ENCODE measurements around the gene LRRC4C.
"Not testable (repeated sequence)": the region's sequence is repeated elsewhere in the genome, so short reads cannot be mapped to it uniquely, and the experiment has no call there.

Gene LRRC4C

GRCh38 chr11:40885250-40885954 lies 574.0 kb downstream of the LRRC4C start:
- no peak overlapping the region; the same call in 1 of the 2 replicates for H3K27ac ChIP-seq
- TF ChIP-seq CTCF (IDR thresholded peaks at IDR 0.05) (no peak), ZFX (IDR thresholded peaks at IDR 0.05; ENCODE audit: borderline replicate concordance) (no peak)

- H3K27ac ChIP-seq, result no peak overlapping the region
- TF ChIP-seq CTCF (IDR thresholded peaks at IDR 0.05) (no peak), ZFX (IDR thresholded peaks at IDR 0.05; ENCODE audit: borderline replicate concordance) (no peak)
Observed at GRCh38 chr11:40882301-40882700, 577.2 kb downstream of the LRRC4C start.

- TF ChIP-seq ZFX (IDR thresholded peaks at IDR 0.05; ENCODE audit: borderline replicate concordance) (no peak), CTCF (IDR thresholded peaks at IDR 0.05) (no peak)
- H3K27ac ChIP-seq, result no peak overlapping the region
Observed at GRCh38 chr11:40879911-40880310, 579.5 kb downstream of the LRRC4C start.

DNA sequence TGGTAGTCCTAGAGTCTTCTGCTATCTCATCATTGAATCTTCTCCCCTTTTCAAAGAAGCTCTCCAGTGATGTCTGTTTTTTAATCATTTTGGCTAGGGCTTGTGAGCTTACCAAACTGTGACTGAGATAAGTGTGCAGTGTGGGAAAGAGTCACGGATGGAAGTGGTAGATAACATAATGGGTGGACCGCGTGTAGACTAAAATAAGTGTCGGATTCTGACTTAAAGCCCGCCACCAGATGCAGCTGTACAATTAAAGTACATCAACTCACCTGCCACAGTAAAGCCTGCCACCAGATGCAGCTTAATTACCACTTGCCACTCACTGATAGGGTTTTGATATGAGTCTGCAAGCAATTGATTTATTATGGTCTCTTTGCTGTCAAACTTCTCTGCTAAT lies 581.5 kb downstream of the LRRC4C start:
- H3K27ac ChIP-seq, result no peak overlapping the region
- TF ChIP-seq CTCF (IDR thresholded peaks at IDR 0.05), result no peak
- TF ChIP-seq ZFX (IDR thresholded peaks at IDR 0.05; ENCODE audit: borderline replicate concordance), result no peak

- H3K27ac ChIP-seq, result no peak overlapping the region
- TF ChIP-seq CTCF (IDR thresholded peaks at IDR 0.05) (no peak), ZFX (IDR thresholded peaks at IDR 0.05; ENCODE audit: borderline replicate concordance) (no peak)
Observed at GRCh38 chr11:40877256-40877655, 582.2 kb downstream of the LRRC4C start.

DNA sequence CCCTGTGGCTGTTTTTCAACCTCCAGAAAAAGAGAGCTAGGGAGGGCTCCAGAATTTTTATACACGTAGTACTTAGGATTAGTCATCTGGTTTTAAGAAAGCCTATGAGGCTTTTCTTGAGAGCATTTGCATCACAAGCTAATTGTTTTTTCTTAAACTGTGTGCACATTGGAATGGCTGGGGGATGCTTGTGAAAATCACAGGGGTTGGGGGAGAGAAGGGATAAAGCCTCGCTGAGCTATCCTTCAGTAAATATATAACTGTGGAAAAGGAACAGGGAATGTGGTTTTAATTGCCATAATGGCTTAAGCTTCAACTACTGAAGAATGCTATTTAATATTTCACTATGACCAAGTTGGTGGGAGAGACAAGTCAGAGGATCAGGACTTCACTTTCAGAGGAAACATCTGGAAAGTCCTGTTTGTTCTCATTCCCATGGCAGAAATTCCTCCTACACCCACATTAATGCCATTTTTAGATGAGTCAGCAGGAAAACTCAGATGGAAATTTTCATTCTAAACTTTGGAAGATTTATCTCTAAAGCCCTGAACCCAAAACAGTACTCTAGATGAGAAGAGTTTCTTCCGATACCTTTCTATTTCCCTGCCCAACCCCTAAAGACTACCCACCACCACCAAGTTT lies 591.3 kb downstream of the LRRC4C start:
- TF ChIP-seq ZFX (IDR thresholded peaks at IDR 0.05; ENCODE audit: borderline replicate concordance) (no peak), CTCF (IDR thresholded peaks at IDR 0.05) (no peak)
- H3K27ac ChIP-seq, result no peak overlapping the region

- not testable (repeated sequence) for H3K27ac ChIP-seq
Observed at GRCh38 chr11:40857754-40858153, 601.7 kb downstream of the LRRC4C start.

Data from 22Rv1 (cell line).